Measurements from ENCODE around the gene FOCAD.

Gene FOCAD

GRCh38 chr9:20728493-20729220 lies 44.6 kb downstream of the FOCAD start:
- H3K36me3 ChIP-seq (ENCODE audit: control insufficient read depth in 1 of 2, insufficient read depth in 2 of 2, low read depth in 1 of 2, low read length in 2 of 2), result peaks cover 3 to 49% of the 10 kb centered on the region in 2 experiments
- H3K9ac ChIP-seq (ENCODE audit: low read length), result no peak overlapping the region
- H2AFZ ChIP-seq (ENCODE audit: low read depth, low read length), result no peak overlapping the region
- no peak overlapping the region for H3K23ac ChIP-seq (ENCODE audit: low read length in 2 of 2)
- no peak overlapping the region for H2BK120ac ChIP-seq (ENCODE audit: low read depth, low read length)
- H3K4me2 ChIP-seq (ENCODE audit: low read length, poor library complexity, severe bottlenecking), result no peak overlapping the region
- no peak overlapping the region for H2AK5ac ChIP-seq (ENCODE audit: low read length, severe bottlenecking)
- no peak overlapping the region for H3K27ac ChIP-seq (ENCODE audit: low read length, poor library complexity, severe bottlenecking)
- H3K79me1 ChIP-seq (replicated peaks; ENCODE audit: low read length, poor library complexity, severe bottlenecking), result peaks cover 8% of the 10 kb centered on the region
- no peaks in the 10 kb centered on the region for H3K4me1 ChIP-seq (ENCODE audit: control insufficient read depth, insufficient read depth, low read depth, low read length)
- peak; percentile 20 for DNase-seq
- H4K91ac ChIP-seq (ENCODE audit: low read length), result no peak overlapping the region
- H2BK12ac ChIP-seq (ENCODE audit: low read length in 2 of 2), result no peak overlapping the region
- no peak overlapping the region for H3K4ac ChIP-seq (ENCODE audit: low read depth in 1 of 2, low read length in 2 of 2)
- H3K14ac ChIP-seq (ENCODE audit: low read length in 2 of 2), result no peak overlapping the region
- H3K27me3 ChIP-seq (ENCODE audit: control insufficient read depth in 1 of 2, insufficient read depth in 1 of 2, low read length in 2 of 2), result no peaks in the 10 kb centered on the region
- no peak overlapping the region for H2BK15ac ChIP-seq (ENCODE audit: low read depth, poor library complexity, severe bottlenecking)
- H2BK5ac ChIP-seq (ENCODE audit: low read depth, low read length, poor library complexity, severe bottlenecking), result no peak overlapping the region
- H3K18ac ChIP-seq (ENCODE audit: low read depth in 1 of 2, low read length in 2 of 2), result no peak overlapping the region
- H3K9me3 ChIP-seq (ENCODE audit: control insufficient read depth, low read length), result no peaks in the 10 kb centered on the region
- H4K8ac ChIP-seq (ENCODE audit: low read length), result no peak overlapping the region
- H3K4me3 ChIP-seq (ENCODE audit: insufficient read depth in 1 of 2, low read depth in 1 of 2, low read length in 2 of 2), result no peak overlapping the region

- H3K4me1 ChIP-seq (ENCODE audit: control insufficient read depth, insufficient read depth, low read depth, low read length), result no peaks in the 10 kb centered on the region
- H3K36me3 ChIP-seq (ENCODE audit: control insufficient read depth in 1 of 2, insufficient read depth in 2 of 2, low read depth in 1 of 2, low read length in 2 of 2), result peaks cover 3 to 41% of the 10 kb centered on the region in 2 experiments
- H3K27me3 ChIP-seq (ENCODE audit: control insufficient read depth in 1 of 2, insufficient read depth in 1 of 2, low read length in 2 of 2), result no peaks in the 10 kb centered on the region
- H3K4me3 ChIP-seq (ENCODE audit: insufficient read depth in 1 of 2, low read depth in 1 of 2, low read length in 2 of 2), result no peak overlapping the region
- no peak overlapping the region for H2AK5ac ChIP-seq (ENCODE audit: low read length, severe bottlenecking)
- H4K91ac ChIP-seq (ENCODE audit: low read length), result no peak overlapping the region
- DNase-seq, result no peak
- H2BK5ac ChIP-seq (ENCODE audit: low read depth, low read length, poor library complexity, severe bottlenecking), result no peak overlapping the region
- no peaks in the 10 kb centered on the region for H3K9me3 ChIP-seq (ENCODE audit: control insufficient read depth, low read length)
- no peak overlapping the region for H2BK120ac ChIP-seq (ENCODE audit: low read depth, low read length)
- H2AFZ ChIP-seq (ENCODE audit: low read depth, low read length), result no peak overlapping the region
- H3K79me1 ChIP-seq (replicated peaks; ENCODE audit: low read length, poor library complexity, severe bottlenecking), result peaks cover 8% of the 10 kb centered on the region
- H4K8ac ChIP-seq (ENCODE audit: low read length), result no peak overlapping the region
- H3K9ac ChIP-seq (ENCODE audit: low read length), result no peak overlapping the region
- H3K4ac ChIP-seq (ENCODE audit: low read depth in 1 of 2, low read length in 2 of 2), result no peak overlapping the region
- no peak overlapping the region for H2BK12ac ChIP-seq (ENCODE audit: low read length in 2 of 2)
- peak overlapping the region in 1 of 2 experiments; percentile 2 for H3K18ac ChIP-seq (ENCODE audit: low read depth in 1 of 2, low read length in 2 of 2)
- H3K4me2 ChIP-seq (ENCODE audit: low read length, poor library complexity, severe bottlenecking), result no peak overlapping the region
- H3K27ac ChIP-seq (ENCODE audit: low read length, poor library complexity, severe bottlenecking), result no peak overlapping the region
- no peak overlapping the region for H3K14ac ChIP-seq (ENCODE audit: low read length in 2 of 2)
- no peak overlapping the region for H3K23ac ChIP-seq (ENCODE audit: low read length in 2 of 2)
- H2BK15ac ChIP-seq (ENCODE audit: low read depth, poor library complexity, severe bottlenecking), result no peak overlapping the region
These were observed 45.5 kb downstream of the FOCAD start for GRCh38 chr9:20729523-20729922.

- Histone ChIP-seq H2BK12ac (ENCODE audit: low read length in 2 of 2) (no peak overlapping the region), H3K79me1 (replicated peaks; ENCODE audit: low read length, poor library complexity, severe bottlenecking) (peaks cover 7% of the 10 kb centered on the region)
- WGBS, result 15% methylated on average over 4 of the region's 4 CpGs
These were observed 48.1 kb downstream of the FOCAD start for GRCh38 chr9:20732118-20732517.

GRCh38 chr9:20734275-20734674 lies 50.2 kb downstream of the FOCAD start:
- Histone ChIP-seq H2BK120ac (ENCODE audit: low read depth, low read length) (no peak overlapping the region), H2BK5ac (ENCODE audit: low read depth, low read length, poor library complexity, severe bottlenecking) (no peak overlapping the region)
- WGBS, result no CpG with 5 or more reads among the region's 1 CpG

More at GRCh38 chr9:20732118-20732517, 48.1 kb downstream of the FOCAD start:
- Histone ChIP-seq H2BK120ac (ENCODE audit: low read depth, low read length) (no peak overlapping the region), H4K8ac (ENCODE audit: low read length) (no peak overlapping the region), H2AFZ (ENCODE audit: low read depth, low read length) (no peak overlapping the region), H3K4me2 (ENCODE audit: low read length, poor library complexity, severe bottlenecking) (no peak overlapping the region), H2AK5ac (ENCODE audit: low read length, severe bottlenecking) (no peak overlapping the region), H2BK15ac (ENCODE audit: low read depth, poor library complexity, severe bottlenecking) (no peak overlapping the region), H3K9me3 (ENCODE audit: control insufficient read depth, low read length) (no peaks in the 10 kb centered on the region), H4K91ac (ENCODE audit: low read length) (no peak overlapping the region), H3K14ac (ENCODE audit: low read length in 2 of 2) (no peak overlapping the region), H3K36me3 (ENCODE audit: control insufficient read depth in 1 of 2, insufficient read depth in 2 of 2, low read depth in 1 of 2, low read length in 2 of 2) (peaks cover 0 to 27% of the 10 kb centered on the region in 2 experiments), H3K9ac (ENCODE audit: low read length) (no peak overlapping the region), H3K23ac (ENCODE audit: low read length in 2 of 2) (no peak overlapping the region), H2BK5ac (ENCODE audit: low read depth, low read length, poor library complexity, severe bottlenecking) (no peak overlapping the region), H3K27me3 (ENCODE audit: control insufficient read depth in 1 of 2, insufficient read depth in 1 of 2, low read length in 2 of 2) (no peaks in the 10 kb centered on the region), H3K18ac (ENCODE audit: low read depth in 1 of 2, low read length in 2 of 2) (no peak overlapping the region), H3K4ac (ENCODE audit: low read depth in 1 of 2, low read length in 2 of 2) (no peak overlapping the region), H3K4me3 (ENCODE audit: insufficient read depth in 1 of 2, low read depth in 1 of 2, low read length in 2 of 2) (no peak overlapping the region), H3K27ac (ENCODE audit: low read length, poor library complexity, severe bottlenecking) (no peak overlapping the region), H3K4me1 (ENCODE audit: control insufficient read depth, insufficient read depth, low read depth, low read length) (no peaks in the 10 kb centered on the region)
- peak; percentile 89 for DNase-seq

More at GRCh38 chr9:20734275-20734674, 50.2 kb downstream of the FOCAD start:
- no peak overlapping the region for H3K4me2 ChIP-seq (ENCODE audit: low read length, poor library complexity, severe bottlenecking)
- H2BK15ac ChIP-seq (ENCODE audit: low read depth, poor library complexity, severe bottlenecking), result no peak overlapping the region
- H3K4ac ChIP-seq (ENCODE audit: low read depth in 1 of 2, low read length in 2 of 2), result no peak overlapping the region
- H3K23ac ChIP-seq (ENCODE audit: low read length in 2 of 2), result no peak overlapping the region
- H3K27me3 ChIP-seq (ENCODE audit: control insufficient read depth in 1 of 2, insufficient read depth in 1 of 2, low read length in 2 of 2), result no peaks in the 10 kb centered on the region
- H3K14ac ChIP-seq (ENCODE audit: low read length in 2 of 2), result no peak overlapping the region
- no peaks in the 10 kb centered on the region for H3K4me1 ChIP-seq (ENCODE audit: control insufficient read depth, insufficient read depth, low read depth, low read length)
- peaks cover 0 to 36% of the 10 kb centered on the region in 2 experiments for H3K36me3 ChIP-seq (ENCODE audit: control insufficient read depth in 1 of 2, insufficient read depth in 2 of 2, low read depth in 1 of 2, low read length in 2 of 2)
- H2AFZ ChIP-seq (ENCODE audit: low read depth, low read length), result no peak overlapping the region
- H3K9ac ChIP-seq (ENCODE audit: low read length), result no peak overlapping the region
- no peak overlapping the region for H3K18ac ChIP-seq (ENCODE audit: low read depth in 1 of 2, low read length in 2 of 2)
- DNase-seq, result no peak
- H2AK5ac ChIP-seq (ENCODE audit: low read length, severe bottlenecking), result no peak overlapping the region
- no peaks in the 10 kb centered on the region for H3K9me3 ChIP-seq (ENCODE audit: control insufficient read depth, low read length)
- H3K27ac ChIP-seq (ENCODE audit: low read length, poor library complexity, severe bottlenecking), result no peak overlapping the region
- H3K79me1 ChIP-seq (replicated peaks; ENCODE audit: low read length, poor library complexity, severe bottlenecking), result peaks cover 5% of the 10 kb centered on the region
- H3K4me3 ChIP-seq (ENCODE audit: insufficient read depth in 1 of 2, low read depth in 1 of 2, low read length in 2 of 2), result no peak overlapping the region
- no peak overlapping the region for H4K91ac ChIP-seq (ENCODE audit: low read length)
- H4K8ac ChIP-seq (ENCODE audit: low read length), result no peak overlapping the region
- H2BK12ac ChIP-seq (ENCODE audit: low read length in 2 of 2), result no peak overlapping the region
